Spleen (tissue), 7 donors: ENCODE results near the gene ZNF93.

Source experiments
- POLR2A ChIP-seq, 3 donors: fragments of 450-650 bp; IDR thresholded peaks; one replicate each; pipeline ENCODE4 v1.5.1; 2017; ENCODE audit warnings: antibody characterized with exemption in 3 of 3, mild to moderate bottlenecking in 1 of 3
- TF ChIP-seq, protein P1 (sequence below), 11 experiments: fragments of 200-600 bp in 7 of 11; fragments of 450-650 bp in 4 of 11; sonication (generic) in 4 of 11; IDR thresholded peaks in 8 of 11; conservative IDR thresholded peaks in 3 of 11; 1 replicate in 7 of 11; 2 replicates in 4 of 11; pipeline versions ENCODE4 v1.4.0 to v1.8.0; 2016 to 2021; ENCODE audit warnings: antibody characterized with exemption in 11 of 11, inconsistent platforms in 4 of 11, mild to moderate bottlenecking in 1 of 11
- donor health status: DM: no; HTN: no; CAD: no; lungs with moderate emphysema.
- donor health status: DM: no; HTN: no; CAD: no.
- donor health status: DM: no; HTN: no; CAD: no.

DNA sequence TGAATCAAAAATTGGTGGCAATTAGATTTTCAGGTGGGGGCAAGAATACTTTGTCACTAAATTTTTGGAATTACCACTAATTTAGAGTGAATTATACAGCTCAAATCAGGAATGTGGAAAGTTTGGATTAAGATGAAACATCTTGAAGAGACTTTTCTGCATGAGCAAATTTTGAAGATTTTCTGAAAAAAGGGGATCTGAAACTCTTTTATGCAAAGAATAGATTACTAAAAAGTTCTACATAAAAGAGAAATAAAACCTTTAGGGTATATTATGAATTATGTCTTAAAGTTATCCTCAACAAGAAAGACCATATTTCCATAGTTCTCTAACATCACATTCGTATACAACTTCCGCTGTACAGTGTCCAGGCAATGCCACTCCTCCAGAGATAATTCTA is 36.7 kb downstream of the ZNF93 start:
- TF ChIP-seq, protein P1, sequence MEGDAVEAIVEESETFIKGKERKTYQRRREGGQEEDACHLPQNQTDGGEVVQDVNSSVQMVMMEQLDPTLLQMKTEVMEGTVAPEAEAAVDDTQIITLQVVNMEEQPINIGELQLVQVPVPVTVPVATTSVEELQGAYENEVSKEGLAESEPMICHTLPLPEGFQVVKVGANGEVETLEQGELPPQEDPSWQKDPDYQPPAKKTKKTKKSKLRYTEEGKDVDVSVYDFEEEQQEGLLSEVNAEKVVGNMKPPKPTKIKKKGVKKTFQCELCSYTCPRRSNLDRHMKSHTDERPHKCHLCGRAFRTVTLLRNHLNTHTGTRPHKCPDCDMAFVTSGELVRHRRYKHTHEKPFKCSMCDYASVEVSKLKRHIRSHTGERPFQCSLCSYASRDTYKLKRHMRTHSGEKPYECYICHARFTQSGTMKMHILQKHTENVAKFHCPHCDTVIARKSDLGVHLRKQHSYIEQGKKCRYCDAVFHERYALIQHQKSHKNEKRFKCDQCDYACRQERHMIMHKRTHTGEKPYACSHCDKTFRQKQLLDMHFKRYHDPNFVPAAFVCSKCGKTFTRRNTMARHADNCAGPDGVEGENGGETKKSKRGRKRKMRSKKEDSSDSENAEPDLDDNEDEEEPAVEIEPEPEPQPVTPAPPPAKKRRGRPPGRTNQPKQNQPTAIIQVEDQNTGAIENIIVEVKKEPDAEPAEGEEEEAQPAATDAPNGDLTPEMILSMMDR (IDR thresholded peaks at IDR 0.05 in 8 of 11, conservative IDR thresholded peaks at IDR 0.05 in 3 of 11): no peak
- TF ChIP-seq POLR2A (IDR thresholded peaks at IDR 0.05): no peak
